Colonic mucosa (tissue), 4 donors: ENCODE data around the gene E2F4. TPM values are rescaled to one million over a fixed set of nuclear protein-coding genes. Genes with fewer than 3 reads are reported as not detected.
A peak's percentile ranks its signal among the peaks of the same experiment; 100 is the strongest.

Experiments
- DNase-seq: peaks from one replicate; pipeline ENCODE4 v3.0.0-alpha.2; 2020
- H3K27ac ChIP-seq: fragments of 200-600 bp; one replicate; pipeline ENCODE4 v1.8.0; 2021
- H3K27me3 ChIP-seq: fragments of 200-600 bp; one replicate; pipeline ENCODE4 v1.8.0; 2021
- H3K36me3 ChIP-seq: fragments of 200-600 bp; one replicate; pipeline ENCODE4 v1.8.0; 2021
- H3K4me1 ChIP-seq: fragments of 200-600 bp; one replicate; pipeline ENCODE4 v1.8.0; 2021; ENCODE audit warnings: mild to moderate bottlenecking
- H3K4me3 ChIP-seq: fragments of 200-600 bp; one replicate; pipeline ENCODE4 v1.8.0; 2021
- H3K9ac ChIP-seq, 2 donors: one replicate each; pipeline ENCODE4 v1.7.0; 2013; ENCODE audit warnings: control low read depth in 2 of 2, low read depth in 2 of 2, low read length in 2 of 2
- H3K9me3 ChIP-seq: fragments of 200-600 bp; one replicate; pipeline ENCODE4 v1.8.0; 2021
- CTCF ChIP-seq: fragments of 200-600 bp; IDR thresholded peaks from one replicate; pipeline ENCODE4 v1.8.0; 2022; ENCODE audit warnings: antibody characterized with exemption, mild to moderate bottlenecking
- intact Hi-C: fragments of 100-400 bp; cut with DNase I; formaldehyde crosslinking; loops from one replicate; pipeline ENCODE4 v1.14.1; 2022
- total RNA-seq, 2 donors: library from RNA; stranded (reverse); fragmentation: NEBNext Ultra II Directional in 1 of 2; extraction: Animal tissue kit (Norgen Biotek cat#: 25700) in 1 of 2; gene quantifications; one replicate each; pipeline ENCODE4 v1.2.1, GENCODE V29; 2021
- donor health status: healthy.
- donor health status: DM: no; HTN: no; CAD: no.
- donor health status: DM: no; HTN: no; CAD: no.

The E2F4 gene
- total RNA-seq, 2 donors from 2014 or later, result 53.3 to 89.0 TPM

GRCh38 chr16:67150833-67151396 lies 41.0 kb upstream of the E2F4 start, which contains the start of gene B3GNT9:
B3GNT9 (minus strand) TSS chr16:67150998; CDS start chr16:67150485, 513 bp downstream.
- H3K4me3 ChIP-seq, result peak within 1 kb of the TSS; percentile 68
- no peaks in the 10 kb centered on the region for H3K27me3 ChIP-seq
- no peak for TF ChIP-seq CTCF
- peak within 1 kb of the TSS; percentile 60 for H3K27ac ChIP-seq
- H3K36me3 ChIP-seq, result no peaks in the 10 kb centered on the region
- H3K9ac ChIP-seq, result peak within 1 kb of the TSS; percentile 70 to 71
- intact Hi-C loops, result no loop called here
- peak; percentile 74 for DNase-seq
- peaks cover 12% of the 10 kb centered on the region for H3K4me1 ChIP-seq
- H3K9me3 ChIP-seq, result no peaks in the 10 kb centered on the region

GRCh38 chr16:67151431-67152097 lies 40.4 kb upstream of the E2F4 start:
- H3K36me3 ChIP-seq, result no peaks in the 10 kb centered on the region
- no peak overlapping the region for H3K4me3 ChIP-seq
- H3K4me1 ChIP-seq, result peaks cover 15% of the 10 kb centered on the region
- no peak for TF ChIP-seq CTCF
- no peaks in the 10 kb centered on the region for H3K9me3 ChIP-seq
- no peak overlapping the region for H3K9ac ChIP-seq
- H3K27ac ChIP-seq, result no peak overlapping the region
- no peak for DNase-seq
- no peaks in the 10 kb centered on the region for H3K27me3 ChIP-seq
- intact Hi-C loops, result no loop called here

GRCh38 chr16:67154578-67155294 lies 37.2 kb upstream of the E2F4 start:
- Histone ChIP-seq H3K27me3 (no peaks in the 10 kb centered on the region), H3K4me3 (peak overlapping the region; percentile 16), H3K9me3 (no peaks in the 10 kb centered on the region), H3K27ac (no peak overlapping the region), H3K9ac (no peak overlapping the region), H3K36me3 (no peaks in the 10 kb centered on the region), H3K4me1 (peaks cover 20% of the 10 kb centered on the region)
- no peak for DNase-seq
- TF ChIP-seq CTCF, result no peak
- intact Hi-C loops, result loop anchor here (5.0 kb wide), 2 partner anchors 137 to 177 kb away; no protein-coding TSS in a partner anchor

- Histone ChIP-seq H3K27ac (no peak overlapping the region), H3K9ac (peak overlapping the region; percentile 16 to 68), H3K9me3 (no peaks in the 10 kb centered on the region), H3K36me3 (no peaks in the 10 kb centered on the region), H3K27me3 (no peaks in the 10 kb centered on the region), H3K4me1 (peaks cover 20% of the 10 kb centered on the region), H3K4me3 (peak overlapping the region; percentile 16)
- DNase-seq, result peak; percentile 77
- TF ChIP-seq CTCF, result peak; percentile 91
- intact Hi-C loops, result loop anchor here (5.0 kb wide), 2 partner anchors 138 to 178 kb away; no protein-coding TSS in a partner anchor
Measured at GRCh38 chr16:67155295-67156142, 36.4 kb upstream of the E2F4 start.
